ENCODE measurements around the gene ZBTB46. TPM values are rescaled to one million over a fixed set of nuclear protein-coding genes. Genes with fewer than 3 reads are reported as not detected.
"Not testable (repeated sequence)": the region's sequence is repeated elsewhere in the genome, so short reads cannot be mapped to it uniquely, and the experiment has no call there.

The ZBTB46 gene
- total RNA-seq, 1 donor from 2014 or later = 20.5 TPM

DNA sequence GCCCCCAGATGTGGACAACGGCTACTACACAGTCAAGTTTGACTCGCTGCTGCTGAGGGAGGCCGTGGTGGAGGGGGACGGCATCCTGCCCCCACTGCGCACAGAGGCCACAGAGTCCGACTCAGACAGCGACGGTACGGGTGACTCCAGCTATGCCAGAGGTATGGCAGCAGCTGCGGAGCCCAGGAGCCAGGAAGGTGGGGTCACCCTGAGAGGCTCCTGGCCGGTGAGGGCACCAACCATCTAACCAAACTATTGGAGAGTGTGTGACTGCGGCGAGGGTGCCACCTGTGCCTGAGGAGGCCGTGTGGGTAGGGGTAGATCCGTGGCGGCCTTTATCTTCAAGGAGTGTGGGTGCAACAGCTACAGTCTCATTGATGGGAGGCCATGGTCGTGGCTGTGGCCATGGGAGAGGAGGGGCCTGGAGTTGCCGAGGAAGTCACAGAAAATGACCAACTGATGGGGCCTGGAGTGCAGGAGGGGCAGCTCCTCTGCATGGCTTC, 97.4 kb downstream of the ZBTB46 start:
- H3K4me1 Mint-ChIP-seq (ENCODE audit: unreplicated experiment) = no peaks in the 10 kb centered on the region
- H3K9me3 Mint-ChIP-seq (ENCODE audit: unreplicated experiment) = no peaks in the 10 kb centered on the region
- no peak for DNase-seq (ENCODE audit: extremely low spot score, unreplicated experiment)
- TF ChIP-seq, protein P1, sequence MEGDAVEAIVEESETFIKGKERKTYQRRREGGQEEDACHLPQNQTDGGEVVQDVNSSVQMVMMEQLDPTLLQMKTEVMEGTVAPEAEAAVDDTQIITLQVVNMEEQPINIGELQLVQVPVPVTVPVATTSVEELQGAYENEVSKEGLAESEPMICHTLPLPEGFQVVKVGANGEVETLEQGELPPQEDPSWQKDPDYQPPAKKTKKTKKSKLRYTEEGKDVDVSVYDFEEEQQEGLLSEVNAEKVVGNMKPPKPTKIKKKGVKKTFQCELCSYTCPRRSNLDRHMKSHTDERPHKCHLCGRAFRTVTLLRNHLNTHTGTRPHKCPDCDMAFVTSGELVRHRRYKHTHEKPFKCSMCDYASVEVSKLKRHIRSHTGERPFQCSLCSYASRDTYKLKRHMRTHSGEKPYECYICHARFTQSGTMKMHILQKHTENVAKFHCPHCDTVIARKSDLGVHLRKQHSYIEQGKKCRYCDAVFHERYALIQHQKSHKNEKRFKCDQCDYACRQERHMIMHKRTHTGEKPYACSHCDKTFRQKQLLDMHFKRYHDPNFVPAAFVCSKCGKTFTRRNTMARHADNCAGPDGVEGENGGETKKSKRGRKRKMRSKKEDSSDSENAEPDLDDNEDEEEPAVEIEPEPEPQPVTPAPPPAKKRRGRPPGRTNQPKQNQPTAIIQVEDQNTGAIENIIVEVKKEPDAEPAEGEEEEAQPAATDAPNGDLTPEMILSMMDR (IDR thresholded peaks at IDR 0.05) = no peak
- H3K27ac Mint-ChIP-seq (ENCODE audit: unreplicated experiment) = no peak overlapping the region
- H3K36me3 Mint-ChIP-seq (ENCODE audit: unreplicated experiment) = peaks cover 7% of the 10 kb centered on the region
- H3K27me3 Mint-ChIP-seq (ENCODE audit: unreplicated experiment) = no peaks in the 10 kb centered on the region
- no peak overlapping the region for H3K4me3 Mint-ChIP-seq (ENCODE audit: unreplicated experiment)

- Mint-ChIP-seq H3K4me1 (ENCODE audit: unreplicated experiment) (peaks cover 3% of the 10 kb centered on the region), H3K9me3 (ENCODE audit: unreplicated experiment) (no peaks in the 10 kb centered on the region), H3K4me3 (ENCODE audit: unreplicated experiment) (no peak overlapping the region), H3K27me3 (ENCODE audit: unreplicated experiment) (no peaks in the 10 kb centered on the region), H3K36me3 (ENCODE audit: unreplicated experiment) (peaks cover 7% of the 10 kb centered on the region), H3K27ac (ENCODE audit: unreplicated experiment) (no peak overlapping the region)
- TF ChIP-seq, protein P1 (IDR thresholded peaks at IDR 0.05) = no peak
- DNase-seq (ENCODE audit: extremely low spot score, unreplicated experiment) = no peak
Measured at GRCh38 chr20:63733117-63733516, 97.9 kb downstream of the ZBTB46 start.

DNA sequence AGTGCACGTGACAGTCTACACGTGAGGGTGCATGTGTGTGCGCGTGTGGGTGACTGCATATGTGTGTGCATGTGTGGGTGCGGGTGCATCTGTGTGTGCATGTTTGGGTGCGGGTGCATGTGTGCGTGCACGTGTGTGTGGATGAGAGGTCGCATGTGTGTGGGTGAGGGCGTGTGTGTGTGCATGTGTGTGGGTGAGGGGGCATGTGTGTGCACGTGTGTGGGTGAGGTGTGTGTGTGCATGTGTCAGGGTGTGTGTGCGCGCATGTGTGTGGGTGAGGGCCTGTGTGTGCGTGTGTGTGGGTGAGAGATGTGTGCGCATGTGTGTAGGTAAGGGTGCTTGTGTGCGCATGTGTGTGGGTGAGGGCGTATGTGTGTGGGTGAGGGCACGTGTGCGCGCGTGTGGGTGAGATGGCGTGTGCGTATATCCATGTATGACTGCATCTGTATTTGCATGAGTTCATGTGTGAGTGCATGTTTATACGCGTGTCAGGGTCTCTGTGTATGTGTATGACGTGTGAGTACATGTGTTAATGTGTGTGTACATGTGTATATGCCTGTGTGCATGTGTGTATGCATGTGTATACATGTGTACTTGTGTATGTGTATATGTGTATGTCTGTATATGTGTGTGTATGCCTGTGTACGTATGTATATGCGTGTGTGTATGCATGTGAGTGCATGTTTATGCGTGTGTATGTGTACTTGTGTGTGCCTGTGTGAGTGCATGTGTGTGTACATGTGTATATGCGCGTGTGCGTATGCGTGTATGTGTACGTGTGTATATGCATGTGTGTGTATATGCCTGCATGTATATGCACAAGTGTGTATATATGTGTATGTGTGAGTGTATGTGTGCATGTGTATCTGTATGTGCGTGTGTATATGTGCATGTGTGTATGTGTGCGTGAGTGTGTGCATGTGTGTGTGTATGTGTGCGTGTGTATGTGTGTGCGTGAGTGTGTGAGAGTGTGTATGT, 98.7 kb downstream of the ZBTB46 start:
- Mint-ChIP-seq H3K4me3 (ENCODE audit: unreplicated experiment) (no peak overlapping the region), H3K27ac (ENCODE audit: unreplicated experiment) (no peak overlapping the region), H3K9me3 (ENCODE audit: unreplicated experiment) (no peaks in the 10 kb centered on the region), H3K4me1 (ENCODE audit: unreplicated experiment) (peaks cover 3% of the 10 kb centered on the region), H3K27me3 (ENCODE audit: unreplicated experiment) (no peaks in the 10 kb centered on the region), H3K36me3 (ENCODE audit: unreplicated experiment) (peaks cover 10% of the 10 kb centered on the region)
- no peak for DNase-seq (ENCODE audit: extremely low spot score, unreplicated experiment)
- TF ChIP-seq, protein P1 (IDR thresholded peaks at IDR 0.05) = no peak

DNA sequence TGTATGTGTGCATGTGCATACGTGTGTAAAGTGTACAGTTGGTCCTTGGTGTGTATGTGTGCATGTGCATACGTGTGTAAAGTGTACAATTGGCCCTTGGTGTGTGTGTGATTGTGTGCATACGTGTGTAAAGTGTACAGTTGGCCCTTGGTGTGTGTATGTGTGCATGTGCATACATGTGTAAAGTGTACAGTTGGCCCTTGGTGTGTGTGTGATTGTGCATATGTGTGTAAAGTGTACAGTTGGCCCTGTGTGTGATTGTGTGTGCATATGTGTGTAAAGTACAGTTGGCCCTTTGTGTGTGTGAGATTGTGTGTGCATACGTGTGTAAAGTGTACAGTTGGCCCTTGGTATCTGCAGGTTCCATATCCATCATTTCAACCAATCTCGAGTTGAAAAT, 99.7 kb downstream of the ZBTB46 start:
- no peak overlapping the region for H3K4me3 Mint-ChIP-seq (ENCODE audit: unreplicated experiment)
- H3K4me1 Mint-ChIP-seq (ENCODE audit: unreplicated experiment) = peaks cover 3% of the 10 kb centered on the region
- DNase-seq (ENCODE audit: extremely low spot score, unreplicated experiment) = no peak
- H3K27me3 Mint-ChIP-seq (ENCODE audit: unreplicated experiment) = no peaks in the 10 kb centered on the region
- H3K9me3 Mint-ChIP-seq (ENCODE audit: unreplicated experiment) = no peaks in the 10 kb centered on the region
- TF ChIP-seq, protein P1 (IDR thresholded peaks at IDR 0.05) = no peak
- no peak overlapping the region for H3K27ac Mint-ChIP-seq (ENCODE audit: unreplicated experiment)
- peaks cover 14% of the 10 kb centered on the region for H3K36me3 Mint-ChIP-seq (ENCODE audit: unreplicated experiment)

- not testable (repeated sequence) for H3K4me1 Mint-ChIP-seq (ENCODE audit: unreplicated experiment); H3K27ac Mint-ChIP-seq (ENCODE audit: unreplicated experiment); H3K4me3 Mint-ChIP-seq (ENCODE audit: unreplicated experiment); DNase-seq (ENCODE audit: extremely low spot score, unreplicated experiment); H3K27me3 Mint-ChIP-seq (ENCODE audit: unreplicated experiment); H3K9me3 Mint-ChIP-seq (ENCODE audit: unreplicated experiment)
- H3K36me3 Mint-ChIP-seq (ENCODE audit: unreplicated experiment) = peaks cover 21% of the 10 kb centered on the region
Measured at GRCh38 chr20:63730189-63730733, 100.8 kb downstream of the ZBTB46 start.

GRCh38 chr20:63722967-63723622, 108.0 kb downstream of the ZBTB46 start:
- DNase-seq (ENCODE audit: extremely low spot score, unreplicated experiment); H3K27ac Mint-ChIP-seq (ENCODE audit: unreplicated experiment); H3K4me3 Mint-ChIP-seq (ENCODE audit: unreplicated experiment); H3K4me1 Mint-ChIP-seq (ENCODE audit: unreplicated experiment); H3K27me3 Mint-ChIP-seq (ENCODE audit: unreplicated experiment): not testable (repeated sequence)
- Mint-ChIP-seq H3K36me3 (ENCODE audit: unreplicated experiment) (peaks cover 41% of the 10 kb centered on the region), H3K9me3 (ENCODE audit: unreplicated experiment) (peaks cover 11% of the 10 kb centered on the region)
